Endothelial cell of umbilical vein (primary cell): Measurements from ENCODE around the gene SLC37A1. TPM values are rescaled to one million over a fixed set of nuclear protein-coding genes. Genes with fewer than 3 reads are reported as not detected.

ENCODE experiments used
- BruUV-seq: library from RNA; stranded (reverse); fragments of 400-500 nt; replicated peaks from 2 replicates; lab custom pipeline; 2021; lab: Mats Ljungman, UMichigan
- CTCF ChIA-PET: fragments of 300-600, 350-600 bp; sonication (Branson Sonifier 250); formaldehyde crosslinking; loops from one replicate; lab custom pipeline; 2021; ENCODE audit warnings: antibody characterized with exemption, inconsistent platforms; lab: Charles Lee
- POLR2A ChIA-PET: fragments of 300-600, 350-600 bp; sonication (Branson Sonifier 250); formaldehyde crosslinking; loops from one replicate; lab custom pipeline; 2021; ENCODE audit warnings: antibody characterized with exemption, inconsistent platforms; lab: Charles Lee
- DNase-seq: peaks from one replicate; pipeline ENCODE4 v3.0.0-alpha.2; 2011; ENCODE audit warnings: low read depth, low spot score
- FAIRE-seq: peaks from 2 replicates; lab custom pipeline; 2011; peaks lifted over from hg19 to GRCh38; lab: Jason Lieb, UNC
- H2AFZ ChIP-seq: 2 replicates; pipeline ENCODE4 v1.6.0; 2012; ENCODE audit warnings: low read depth, low read length, control low read depth, inconsistent platforms
- H3K27ac ChIP-seq: 2 replicates; pipeline ENCODE4 v1.5.1; 2011; ENCODE audit warnings: low read depth, mild to moderate bottlenecking, control low read depth, low read length, moderate library complexity; ENCODE audit not compliant: insufficient read depth
- H3K27me3 ChIP-seq, 2 experiments: 2 replicates each; pipeline versions ENCODE4 v1.6.0 to v1.6.1; 2011; ENCODE audit warnings: low read length in 2 of 2, mixed read lengths in 1 of 2; ENCODE audit not compliant: control insufficient read depth in 2 of 2, insufficient read depth in 2 of 2
- H3K36me3 ChIP-seq, 2 experiments: 2 replicates in 1 of 2; 3 replicates in 1 of 2; pipeline ENCODE4 v1.5.1; 2011; ENCODE audit warnings: low read length in 2 of 2, mild to moderate bottlenecking in 1 of 2, moderate library complexity in 1 of 2; ENCODE audit not compliant: control insufficient read depth in 2 of 2, insufficient read depth in 2 of 2; ENCODE audit errors: extremely low read depth in 1 of 2
- H3K4me1 ChIP-seq: 3 replicates; pipeline ENCODE4 v1.5.1; 2011; ENCODE audit warnings: mild to moderate bottlenecking, low read length; ENCODE audit not compliant: control insufficient read depth, insufficient read depth; ENCODE audit errors: extremely low read depth
- H3K4me2 ChIP-seq: 2 replicates; pipeline ENCODE4 v1.6.1; 2011; ENCODE audit warnings: low read length, control low read depth, mixed read lengths; ENCODE audit not compliant: insufficient read depth
- H3K4me3 ChIP-seq, 3 experiments: fragments of 200-600 bp in 1 of 3; sonication (generic), shearing (Covaris generic) in 1 of 3; replicated peaks in 1 of 3; 2 replicates each; pipeline ENCODE4 v1.5.1; 2011 to 2016; ENCODE audit warnings: control low read depth in 3 of 3, low read length in 3 of 3, mild to moderate bottlenecking in 2 of 3, inconsistent platforms in 1 of 3, low read depth in 1 of 3, moderate library complexity in 1 of 3; ENCODE audit not compliant: insufficient read depth in 1 of 3
- H3K79me2 ChIP-seq: 2 replicates; pipeline ENCODE4 v1.6.0; 2012; ENCODE audit warnings: low read length, inconsistent platforms; ENCODE audit not compliant: control insufficient read depth, insufficient read depth
- H3K9ac ChIP-seq: replicated peaks from 2 replicates; pipeline ENCODE3; 2011; ENCODE audit warnings: low read length, control low read depth; ENCODE audit not compliant: insufficient read depth; ENCODE audit errors: extremely low read depth
- H3K9me1 ChIP-seq: replicated peaks from 3 replicates; pipeline ENCODE4 v1.6.0; 2011; ENCODE audit warnings: mild to moderate bottlenecking, low read length; ENCODE audit not compliant: control insufficient read depth, insufficient read depth; ENCODE audit errors: extremely low read depth
- H3K9me3 ChIP-seq: replicated peaks from 2 replicates; pipeline ENCODE4 v1.5.1; 2012; ENCODE audit warnings: low read length, inconsistent platforms; ENCODE audit not compliant: control insufficient read depth, insufficient read depth
- H4K20me1 ChIP-seq: replicated peaks from 2 replicates; pipeline ENCODE3; 2011; ENCODE audit warnings: mild to moderate bottlenecking, low read length; ENCODE audit not compliant: control insufficient read depth, insufficient read depth; ENCODE audit errors: extremely low read depth
- CTCF ChIP-seq, 2 donors: IDR thresholded peaks; 1 replicate in 1 of 2; 2 replicates in 1 of 2; pipeline ENCODE4 v1.5.1; 2011; ENCODE audit warnings: low read length in 2 of 2, mild to moderate bottlenecking in 2 of 2, moderate library complexity in 2 of 2, control low read depth in 1 of 2, inconsistent platforms in 1 of 2, low read depth in 1 of 2; ENCODE audit not compliant: insufficient read depth in 1 of 2; ENCODE audit errors: extremely low read depth in 1 of 2
- EZH2 ChIP-seq: IDR thresholded peaks from 2 replicates; pipeline ENCODE4 v1.6.1; 2012; ENCODE audit warnings: borderline replicate concordance, low read depth, mild to moderate bottlenecking, moderate library complexity, low read length, inconsistent platforms; ENCODE audit not compliant: severe bottlenecking
- FOS ChIP-seq: IDR thresholded peaks from 2 replicates; pipeline ENCODE4 v1.6.1; 2011; ENCODE audit warnings: mild to moderate bottlenecking, low read length, moderate library complexity, borderline replicate concordance; ENCODE audit not compliant: insufficient read depth
- GATA2 ChIP-seq: IDR thresholded peaks from 2 replicates; pipeline ENCODE4 v1.7.0; 2011; ENCODE audit warnings: low read depth, mild to moderate bottlenecking, moderate library complexity, mixed read lengths, low read length; ENCODE audit not compliant: insufficient read length, insufficient read depth
- JUN ChIP-seq: IDR thresholded peaks from 2 replicates; pipeline ENCODE4 v1.6.1; 2011; ENCODE audit warnings: borderline replicate concordance, low read depth; ENCODE audit not compliant: insufficient read length, insufficient read depth
- MAX ChIP-seq: IDR thresholded peaks from 2 replicates; pipeline ENCODE4 v1.6.1; 2011; ENCODE audit not compliant: insufficient read depth, insufficient read length
- MYC ChIP-seq: IDR thresholded peaks from one replicate; pipeline ENCODE4 v1.6.1; 2011; ENCODE audit warnings: mild to moderate bottlenecking, low read depth, low read length
- POLR2A ChIP-seq: IDR thresholded peaks from 2 replicates; pipeline ENCODE4 v1.6.1; 2012; ENCODE audit warnings: low read depth, mild to moderate bottlenecking, control low read depth, low read length
- POLR2AphosphoS5 ChIP-seq: IDR thresholded peaks from 2 replicates; pipeline ENCODE4 v1.6.1; 2012; ENCODE audit warnings: low read depth, mild to moderate bottlenecking, control low read depth, low read length, moderate library complexity; ENCODE audit not compliant: insufficient read depth
- dilution Hi-C: fragments of 300-500 bp; cut with MboI; formaldehyde crosslinking; loops from one replicate; pipeline ENCODE4 v1.15.0; 2019; ENCODE audit warnings: low sequenced_read_pairs; ENCODE audit not compliant: extremely low pct_ligation_motif_present
- intact Hi-C: fragments of 100-400 bp; cut with micrococcal nuclease; formaldehyde crosslinking; loops from one replicate; pipeline ENCODE4 v1.10.0; 2022
- polyA plus RNA-seq, 4 experiments: library from polyadenylated mRNA; depleted of rRNA in 3 of 4; stranded (reverse) in 3 of 4; unstranded in 1 of 4; fragments of >200 nt; gene quantifications; 2 replicates each; pipeline versions ENCODE4 v1.2.1 to v1.2.3, GENCODE V29; 2011 to 2012; ENCODE audit warnings: missing spikeins in 1 of 4
- total RNA-seq: library from RNA; stranded (reverse); gene quantifications from 2 replicates; pipeline ENCODE4 v1.2.3, GENCODE V29; 2021

Gene SLC37A1
- total and polyA plus RNA-seq, 2 donors (not counting 3 experiments of a cell fraction or from before 2014, with no cell fraction given), result 4.7 to 7.6 TPM

GRCh38 chr21:42571391-42572150 is 57.9 kb downstream of the SLC37A1 start:
- Histone ChIP-seq H3K9me3 (no peaks in the 10 kb centered on the region), H3K27me3 (no peaks in the 10 kb centered on the region), H3K4me1 (no peaks in the 10 kb centered on the region), H3K79me2 (no peaks in the 10 kb centered on the region), H3K36me3 (no peaks in the 10 kb centered on the region), H2AFZ (no peak overlapping the region), H3K9ac (no peak overlapping the region), H3K9me1 (no peaks in the 10 kb centered on the region), H3K4me2 (no peak overlapping the region), H4K20me1 (no peaks in the 10 kb centered on the region), H3K4me3 (no peak overlapping the region), H3K27ac (no peak overlapping the region)
- dilution Hi-C loops, result no loop called here
- ChIA-PET POLR2A (no interaction called here), CTCF (no interaction called here)
- intact Hi-C loops, result no loop called here
- FAIRE-seq (no peak), DNase-seq (no peak)
- no TSS peak for BruUV-seq
- TF ChIP-seq MAX (no peak), CTCF (IDR thresholded peaks at IDR 0.05; ENCODE audit: extremely low read depth in 1 of 2, insufficient read depth in 1 of 2, low read depth in 1 of 2, low read length in 2 of 2) (no peak), FOS (no peak), POLR2AphosphoS5 (no peak), JUN (no peak), POLR2A (no peak), MYC (no peak), EZH2 (no peak), GATA2 (no peak)
